Upper lobe of left lung (tissue), 6 donors: ENCODE results near the gene FHIT. TPM values are rescaled to one million over a fixed set of nuclear protein-coding genes. Genes with fewer than 3 reads are reported as not detected.

Source experiments
- ATAC-seq, 2 donors: fragments of 200-7000 bp; cut with Tn5 transposase; one replicate each; pipeline ENCODE4 v1.9.1; 2022; ENCODE audit warnings: mild to moderate bottlenecking in 2 of 2, moderate library complexity in 2 of 2; ENCODE audit not compliant: low FRiP score in 2 of 2
- DNase-seq, 2 donors: peaks; one replicate each; pipeline ENCODE4 v3.0.0-alpha.2; 2019 to 2020
- H3K27ac ChIP-seq, 4 donors: fragments of 200-600 bp; sonication (generic); one replicate each; pipeline ENCODE4 v1.5.1; 2016 to 2019
- H3K27me3 ChIP-seq, 4 donors: fragments of 200-600 bp; sonication (generic); one replicate each; pipeline ENCODE4 v1.5.1; 2017 to 2019
- H3K36me3 ChIP-seq, 4 donors: fragments of 200-600 bp; sonication (generic); one replicate each; pipeline ENCODE4 v1.5.1; 2016 to 2019
- H3K4me1 ChIP-seq, 4 donors: fragments of 200-600 bp; sonication (generic); one replicate each; pipeline ENCODE4 v1.5.1; 2018 to 2019
- H3K4me3 ChIP-seq, 4 donors: fragments of 200-600 bp; sonication (generic); one replicate each; pipeline ENCODE4 v1.5.1; 2017 to 2019; ENCODE audit warnings: mild to moderate bottlenecking in 2 of 4, moderate library complexity in 1 of 4
- H3K9me3 ChIP-seq, 4 donors: fragments of 200-600 bp; sonication (generic); one replicate each; pipeline ENCODE4 v1.5.1; 2018 to 2019
- CTCF ChIP-seq, 6 experiments: fragments of 450-650 bp in 4 of 6; fragments of 200-600 bp in 2 of 6; sonication (generic) in 2 of 6; IDR thresholded peaks; one replicate each; pipeline ENCODE4 v1.5.1; 2016 to 2019; ENCODE audit warnings: antibody characterized with exemption in 6 of 6
- EP300 ChIP-seq, 4 donors: sonication (generic); formaldehyde crosslinking; IDR thresholded peaks; one replicate each; pipeline ENCODE4 v1.5.1; 2017; ENCODE audit warnings: antibody characterized with exemption in 4 of 4, control low read depth in 2 of 4
- POLR2A ChIP-seq, 4 donors: fragments of 450-650 bp; IDR thresholded peaks; one replicate each; pipeline ENCODE4 v1.5.1; 2016 to 2017; ENCODE audit warnings: antibody characterized with exemption in 4 of 4, mild to moderate bottlenecking in 2 of 4
- POLR2AphosphoS5 ChIP-seq, 2 donors: sonication (generic); formaldehyde crosslinking; IDR thresholded peaks; one replicate each; pipeline ENCODE4 v1.5.1; 2017; ENCODE audit warnings: antibody characterized with exemption in 2 of 2
- WGBS, 2 donors: methylation state at CpG; one replicate each; pipeline ENCODE4 v1.1.5; 2017 to 2018; 5-methylcytosine and 5-hydroxymethylcytosine counted together
- total RNA-seq, 6 donors: library from RNA; depleted of rRNA in 4 of 6; stranded (reverse); fragments of >200 nt in 4 of 6; gene quantifications; one replicate each; pipeline versions ENCODE4 v1.1.0 to v1.2.1, GENCODE V29; 2016 to 2021
- donor health status: DM: no; HTN: no; CAD: no; lungs with moderate emphysema.
- donor health status: DM: no; HTN: yes; CAD: no; lungs with severe emphysema.

Gene FHIT
- total RNA-seq, 6 donors from 2014 or later = 6.8 to 56.6 (median 11.1) TPM

DNA sequence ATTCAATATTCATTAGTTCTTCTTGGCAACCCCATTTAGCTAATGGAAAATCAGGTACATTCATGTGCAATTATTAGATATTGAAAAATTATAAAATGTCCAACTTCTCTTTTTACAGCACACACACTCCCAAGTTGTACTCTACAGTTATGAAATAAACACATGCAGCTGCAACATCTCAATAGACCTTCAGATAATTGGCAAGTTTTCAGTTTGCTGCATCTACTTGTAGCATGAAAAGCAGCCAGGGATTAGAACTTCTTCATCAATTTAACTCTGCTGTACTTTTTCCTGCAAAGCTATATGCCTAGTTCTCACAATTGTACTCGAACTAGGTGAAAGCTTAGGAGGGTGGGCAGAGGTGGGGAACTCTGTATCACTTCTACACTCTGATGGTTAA, 46.6 kb upstream of the FHIT start:
- no peak for TF ChIP-seq EP300 (IDR thresholded peaks at IDR 0.05)
- TF ChIP-seq CTCF (IDR thresholded peaks at IDR 0.05) = no peak
- TF ChIP-seq POLR2AphosphoS5 (IDR thresholded peaks at IDR 0.05) = no peak
- no peak for TF ChIP-seq POLR2A (IDR thresholded peaks at IDR 0.05)
- 67 to 78% methylated on average over 1 of the region's 1 CpG for WGBS, 2 donors
- no peak for DNase-seq
- Histone ChIP-seq H3K9me3 (no peaks in the 10 kb centered on the region), H3K4me3 (no peak overlapping the region), H3K4me1 (no peaks in the 10 kb centered on the region), H3K36me3 (no peaks in the 10 kb centered on the region), H3K27ac (no peak overlapping the region), H3K27me3 (no peaks in the 10 kb centered on the region)
- no peak for ATAC-seq

- no peak for ATAC-seq
- H3K4me3 ChIP-seq = no peak overlapping the region
- no peaks in the 10 kb centered on the region for H3K9me3 ChIP-seq
- TF ChIP-seq POLR2A (IDR thresholded peaks at IDR 0.05) = no peak
- no peak for TF ChIP-seq POLR2AphosphoS5 (IDR thresholded peaks at IDR 0.05)
- TF ChIP-seq CTCF (IDR thresholded peaks at IDR 0.05) = no peak
- TF ChIP-seq EP300 (IDR thresholded peaks at IDR 0.05) = no peak
- no peak for DNase-seq
- no peak overlapping the region for H3K27ac ChIP-seq
- no peaks in the 10 kb centered on the region for H3K36me3 ChIP-seq
- no peaks in the 10 kb centered on the region for H3K4me1 ChIP-seq
- WGBS, 2 donors = 87% methylated on average over 5 of the region's 5 CpGs
- no peaks in the 10 kb centered on the region for H3K27me3 ChIP-seq
Measured at GRCh38 chr3:61288446-61288845, 37.2 kb upstream of the FHIT start.

GRCh38 chr3:61283876-61284275, 32.6 kb upstream of the FHIT start:
- no peak for ATAC-seq

GRCh38 chr3:61278713-61279112, 27.5 kb upstream of the FHIT start:
- DNase-seq = no peak
- Histone ChIP-seq H3K27ac (no peak overlapping the region), H3K27me3 (no peaks in the 10 kb centered on the region), H3K9me3 (no peaks in the 10 kb centered on the region), H3K36me3 (no peaks in the 10 kb centered on the region), H3K4me1 (no peaks in the 10 kb centered on the region), H3K4me3 (no peak overlapping the region)
- 93 to 96% methylated on average over 2 of the region's 2 CpGs for WGBS, 2 donors
- ATAC-seq = no peak
- TF ChIP-seq EP300 (IDR thresholded peaks at IDR 0.05) (no peak), POLR2A (IDR thresholded peaks at IDR 0.05) (no peak), CTCF (IDR thresholded peaks at IDR 0.05) (no peak)

More at GRCh38 chr3:61283876-61284275, 32.6 kb upstream of the FHIT start:
- Histone ChIP-seq H3K27me3 (no peaks in the 10 kb centered on the region), H3K27ac (no peak overlapping the region), H3K9me3 (no peaks in the 10 kb centered on the region), H3K36me3 (no peaks in the 10 kb centered on the region), H3K4me3 (no peak overlapping the region), H3K4me1 (no peaks in the 10 kb centered on the region)
- no peak for TF ChIP-seq EP300 (IDR thresholded peaks at IDR 0.05)
- no peak for TF ChIP-seq POLR2AphosphoS5 (IDR thresholded peaks at IDR 0.05)
- no peak for TF ChIP-seq POLR2A (IDR thresholded peaks at IDR 0.05)
- no peak for TF ChIP-seq CTCF (IDR thresholded peaks at IDR 0.05)
- no peak for DNase-seq

DNA sequence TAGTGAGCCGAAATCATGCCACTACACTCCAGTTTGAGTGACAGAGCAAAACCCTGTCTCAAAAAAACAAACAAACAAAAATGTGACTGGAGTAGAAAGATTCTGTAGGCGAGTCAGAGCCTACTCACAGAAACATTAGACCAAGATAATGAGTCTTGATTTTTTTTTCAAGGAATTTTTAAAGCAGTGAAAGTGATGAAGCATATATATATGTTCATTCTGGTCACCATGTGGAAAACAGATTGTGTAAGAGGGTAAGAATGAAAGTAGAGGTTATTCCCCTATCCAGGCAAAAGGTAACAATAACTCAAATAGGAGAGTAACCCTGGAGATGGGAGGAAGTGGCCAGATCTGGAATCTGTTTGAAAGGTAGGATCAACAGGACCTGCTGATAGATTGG, 26.2 kb upstream of the FHIT start:
- H3K36me3 ChIP-seq = no peaks in the 10 kb centered on the region
- WGBS, 2 donors = 87 to 95% methylated on average over 2 of the region's 2 CpGs

More for the DNA sequence above, 26.2 kb upstream of the FHIT start:
- Histone ChIP-seq H3K27me3 (no peaks in the 10 kb centered on the region), H3K4me1 (no peaks in the 10 kb centered on the region), H3K27ac (no peak overlapping the region), H3K9me3 (no peaks in the 10 kb centered on the region), H3K4me3 (no peak overlapping the region)
- DNase-seq (no peak), ATAC-seq (no peak)
- TF ChIP-seq EP300 (IDR thresholded peaks at IDR 0.05) (no peak), POLR2AphosphoS5 (IDR thresholded peaks at IDR 0.05) (no peak), CTCF (IDR thresholded peaks at IDR 0.05) (no peak), POLR2A (IDR thresholded peaks at IDR 0.05) (no peak)
